ENCODE data around the gene SYNDIG1.

Gene SYNDIG1

GRCh38 chr20:24629668-24630067 is 160.2 kb downstream of the SYNDIG1 start:
- TF ChIP-seq, protein P1, sequence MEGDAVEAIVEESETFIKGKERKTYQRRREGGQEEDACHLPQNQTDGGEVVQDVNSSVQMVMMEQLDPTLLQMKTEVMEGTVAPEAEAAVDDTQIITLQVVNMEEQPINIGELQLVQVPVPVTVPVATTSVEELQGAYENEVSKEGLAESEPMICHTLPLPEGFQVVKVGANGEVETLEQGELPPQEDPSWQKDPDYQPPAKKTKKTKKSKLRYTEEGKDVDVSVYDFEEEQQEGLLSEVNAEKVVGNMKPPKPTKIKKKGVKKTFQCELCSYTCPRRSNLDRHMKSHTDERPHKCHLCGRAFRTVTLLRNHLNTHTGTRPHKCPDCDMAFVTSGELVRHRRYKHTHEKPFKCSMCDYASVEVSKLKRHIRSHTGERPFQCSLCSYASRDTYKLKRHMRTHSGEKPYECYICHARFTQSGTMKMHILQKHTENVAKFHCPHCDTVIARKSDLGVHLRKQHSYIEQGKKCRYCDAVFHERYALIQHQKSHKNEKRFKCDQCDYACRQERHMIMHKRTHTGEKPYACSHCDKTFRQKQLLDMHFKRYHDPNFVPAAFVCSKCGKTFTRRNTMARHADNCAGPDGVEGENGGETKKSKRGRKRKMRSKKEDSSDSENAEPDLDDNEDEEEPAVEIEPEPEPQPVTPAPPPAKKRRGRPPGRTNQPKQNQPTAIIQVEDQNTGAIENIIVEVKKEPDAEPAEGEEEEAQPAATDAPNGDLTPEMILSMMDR (IDR thresholded peaks at IDR 0.05; ENCODE audit: control extremely low read depth, extremely low read depth, low read depth, missing control alignments), result no peak
- ChIA-PET CTCF (no interaction called here), POLR2A (no interaction called here)
- no peak for DNase-seq (ENCODE audit: extremely low spot score)

DNA sequence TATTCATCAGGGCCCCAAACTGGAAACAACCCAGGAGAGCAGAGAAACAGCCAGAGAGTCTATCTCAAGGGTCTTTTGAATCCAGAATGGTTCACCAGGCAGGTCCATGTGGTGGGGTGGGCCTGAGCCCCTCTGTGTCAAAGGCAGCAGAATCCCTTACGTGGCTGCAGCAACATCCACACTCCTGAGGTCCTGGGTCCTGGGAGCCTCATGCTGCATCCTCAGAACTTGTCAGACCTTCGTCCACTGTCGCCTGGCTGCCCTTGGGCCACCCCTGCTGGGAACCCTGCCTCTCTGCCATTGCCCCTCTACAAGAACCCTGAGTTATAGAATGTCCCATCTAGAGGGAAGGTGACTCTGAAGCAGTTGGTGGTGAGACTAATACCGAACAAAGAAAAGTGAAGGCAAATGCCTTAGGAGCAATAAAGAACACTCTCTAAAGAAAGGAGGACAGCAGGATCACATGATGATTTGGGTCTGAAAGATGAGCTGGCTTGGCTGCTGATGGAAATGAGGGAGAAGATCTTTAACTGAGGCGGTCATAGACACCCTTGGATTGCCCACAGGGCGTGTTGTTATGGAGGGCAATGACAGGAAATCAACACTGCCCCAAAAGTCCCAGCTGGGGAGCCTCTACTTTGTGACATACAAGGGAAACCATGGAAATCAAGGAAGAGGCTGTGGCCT is 161.2 kb downstream of the SYNDIG1 start:
- DNase-seq (ENCODE audit: extremely low spot score), result no peak
- ChIA-PET CTCF (no interaction called here), POLR2A (no interaction called here)
- TF ChIP-seq, protein P1 (IDR thresholded peaks at IDR 0.05; ENCODE audit: control extremely low read depth, extremely low read depth, low read depth, missing control alignments), result no peak

- POLR2A ChIA-PET, result no interaction called here
- CTCF ChIA-PET, result no interaction called here
- no peak for DNase-seq (ENCODE audit: extremely low spot score)
- TF ChIP-seq, protein P1 (IDR thresholded peaks at IDR 0.05; ENCODE audit: control extremely low read depth, extremely low read depth, low read depth, missing control alignments), result no peak
Observed at GRCh38 chr20:24631173-24631505, 161.7 kb downstream of the SYNDIG1 start.

DNA sequence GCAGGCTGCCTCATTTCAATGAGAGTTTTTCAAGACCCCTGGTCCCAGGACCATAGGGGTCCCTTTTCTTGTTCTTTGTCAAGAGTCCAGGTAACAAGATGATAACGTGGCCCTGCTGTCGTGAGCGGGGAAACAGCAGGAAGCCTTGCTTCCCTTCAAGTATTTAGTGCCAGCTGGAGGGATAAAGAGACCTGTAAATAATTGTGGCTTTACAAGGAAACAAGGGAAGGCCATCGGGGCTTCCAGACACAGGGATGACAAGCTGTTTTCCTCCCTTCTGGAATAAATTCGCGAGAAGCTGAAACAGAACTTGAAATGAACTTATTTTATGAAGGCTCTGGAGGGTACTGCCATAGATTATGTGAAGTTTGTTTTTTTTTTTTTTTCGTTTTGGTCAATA is 163.2 kb downstream of the SYNDIG1 start:
- POLR2A ChIA-PET, result no interaction called here

GRCh38 chr20:24633026-24633425 is 163.6 kb downstream of the SYNDIG1 start:
- ChIA-PET POLR2A (no interaction called here), CTCF (no interaction called here)

More for the DNA sequence above, 163.2 kb downstream of the SYNDIG1 start:
- CTCF ChIA-PET, result no interaction called here
- TF ChIP-seq, protein P1 (IDR thresholded peaks at IDR 0.05; ENCODE audit: control extremely low read depth, extremely low read depth, low read depth, missing control alignments), result no peak
- DNase-seq (ENCODE audit: extremely low spot score), result no peak

GRCh38 chr20:24633521-24633920 is 164.1 kb downstream of the SYNDIG1 start:
- DNase-seq (ENCODE audit: extremely low spot score), result no peak
- TF ChIP-seq, protein P1 (IDR thresholded peaks at IDR 0.05; ENCODE audit: control extremely low read depth, extremely low read depth, low read depth, missing control alignments), result no peak
- CTCF ChIA-PET, result no interaction called here
- POLR2A ChIA-PET, result no interaction called here

More at GRCh38 chr20:24633026-24633425, 163.6 kb downstream of the SYNDIG1 start:
- no peak for DNase-seq (ENCODE audit: extremely low spot score)
- TF ChIP-seq, protein P1 (IDR thresholded peaks at IDR 0.05; ENCODE audit: control extremely low read depth, extremely low read depth, low read depth, missing control alignments), result no peak

Measured in GM10248 (cell line).